Measurements from ENCODE around the gene ARID4B. TPM values are rescaled to one million over a fixed set of nuclear protein-coding genes. Genes with fewer than 3 reads are reported as not detected.

Gene ARID4B
- total RNA-seq, 1 experiment from 2014 or later = 17.6 TPM

GRCh38 chr1:235289859-235290739 lies 37.9 kb downstream of the ARID4B start:
- ChIA-PET POLR2A (ENCODE audit: low non-redundant PET) (no interaction called here), CTCF (no interaction called here)
- no TSS peak for BruUV-seq (replicated peaks)
- no peaks in the 10 kb centered on the region for H3K9me3 ChIP-seq (ENCODE audit: low read depth, low read length, poor library complexity, severe bottlenecking)
- no peaks in the 10 kb centered on the region for H3K36me3 ChIP-seq (ENCODE audit: insufficient read depth, low read length, poor library complexity, severe bottlenecking)
- H3K4me1 ChIP-seq (ENCODE audit: insufficient read depth, low read length, poor library complexity, severe bottlenecking) = no peaks in the 10 kb centered on the region
- DNase-seq (ENCODE audit: low spot score) = no peak
- TF ChIP-seq EZH2 (IDR thresholded peaks at IDR 0.05; ENCODE audit: borderline replicate concordance, low read depth, low read length, poor library complexity, severe bottlenecking) (no peak), CTCF (conservative IDR thresholded peaks at IDR 0.05; ENCODE audit: low read depth, low read length) (no peak)
- intact Hi-C loops (cut with micrococcal nuclease; ENCODE audit: unreplicated experiment) = no loop called here
- H3K27ac ChIP-seq (ENCODE audit: low read depth, low read length, poor library complexity, severe bottlenecking) = no peak overlapping the region
- H3K27me3 ChIP-seq (replicated peaks; ENCODE audit: insufficient read depth, low read depth, low read length, poor library complexity) = no peaks in the 10 kb centered on the region
- H3K4me3 ChIP-seq (ENCODE audit: low read depth, low read length, poor library complexity, severe bottlenecking) = no peak overlapping the region

GRCh38 chr1:235287208-235287882 lies 40.6 kb downstream of the ARID4B start:
- no peaks in the 10 kb centered on the region for H3K4me1 ChIP-seq (ENCODE audit: insufficient read depth, low read length, poor library complexity, severe bottlenecking)
- H3K4me3 ChIP-seq (ENCODE audit: low read depth, low read length, poor library complexity, severe bottlenecking) = no peak overlapping the region
- BruUV-seq (replicated peaks) = no TSS peak
- ChIA-PET CTCF (no interaction called here), POLR2A (ENCODE audit: low non-redundant PET) (no interaction called here)
- intact Hi-C loops (cut with micrococcal nuclease; ENCODE audit: unreplicated experiment) = no loop called here
- H3K27ac ChIP-seq (ENCODE audit: low read depth, low read length, poor library complexity, severe bottlenecking) = no peak overlapping the region
- no peaks in the 10 kb centered on the region for H3K9me3 ChIP-seq (ENCODE audit: low read depth, low read length, poor library complexity, severe bottlenecking)
- TF ChIP-seq CTCF (conservative IDR thresholded peaks at IDR 0.05; ENCODE audit: low read depth, low read length) (no peak), EZH2 (IDR thresholded peaks at IDR 0.05; ENCODE audit: borderline replicate concordance, low read depth, low read length, poor library complexity, severe bottlenecking) (no peak)
- H3K36me3 ChIP-seq (ENCODE audit: insufficient read depth, low read length, poor library complexity, severe bottlenecking) = no peaks in the 10 kb centered on the region
- DNase-seq (ENCODE audit: low spot score) = no peak
- H3K27me3 ChIP-seq (replicated peaks; ENCODE audit: insufficient read depth, low read depth, low read length, poor library complexity) = no peaks in the 10 kb centered on the region

GRCh38 chr1:235286667-235287066 lies 41.3 kb downstream of the ARID4B start:
- no peak overlapping the region for H3K27ac ChIP-seq (ENCODE audit: low read depth, low read length, poor library complexity, severe bottlenecking)
- no peak for DNase-seq (ENCODE audit: low spot score)
- H3K9me3 ChIP-seq (ENCODE audit: low read depth, low read length, poor library complexity, severe bottlenecking) = no peaks in the 10 kb centered on the region
- no peaks in the 10 kb centered on the region for H3K36me3 ChIP-seq (ENCODE audit: insufficient read depth, low read length, poor library complexity, severe bottlenecking)
- TF ChIP-seq EZH2 (IDR thresholded peaks at IDR 0.05; ENCODE audit: borderline replicate concordance, low read depth, low read length, poor library complexity, severe bottlenecking) (no peak), CTCF (conservative IDR thresholded peaks at IDR 0.05; ENCODE audit: low read depth, low read length) (no peak)
- H3K27me3 ChIP-seq (replicated peaks; ENCODE audit: insufficient read depth, low read depth, low read length, poor library complexity) = no peaks in the 10 kb centered on the region
- CTCF ChIA-PET = no interaction called here
- intact Hi-C loops (cut with micrococcal nuclease; ENCODE audit: unreplicated experiment) = no loop called here
- no peak overlapping the region for H3K4me3 ChIP-seq (ENCODE audit: low read depth, low read length, poor library complexity, severe bottlenecking)
- no peaks in the 10 kb centered on the region for H3K4me1 ChIP-seq (ENCODE audit: insufficient read depth, low read length, poor library complexity, severe bottlenecking)
- no TSS peak for BruUV-seq (replicated peaks)
- POLR2A ChIA-PET (ENCODE audit: low non-redundant PET) = no interaction called here

Data from A673 (cell line).